ENCODE data around the gene KRT33B. TPM values are rescaled to one million over a fixed set of nuclear protein-coding genes. Genes with fewer than 3 reads are reported as not detected.
A peak's percentile ranks its signal among the peaks of the same experiment; 100 is the strongest.

Gene KRT33B
- total RNA-seq, 1 donor from 2014 or later = not detected

- FAIRE-seq = no peak
These were observed 37.4 kb downstream of the KRT33B start for GRCh38 chr17:41332239-41332638.

GRCh38 chr17:41331606-41332005, 38.0 kb downstream of the KRT33B start:
- no peak for TF ChIP-seq EZH2 (IDR thresholded peaks at IDR 0.05; ENCODE audit: insufficient read depth, low read length)
- no peak for TF ChIP-seq CTCF (IDR thresholded peaks at IDR 0.05; ENCODE audit: insufficient read depth, low read depth, low read length)
- Histone ChIP-seq H3K36me3 (ENCODE audit: insufficient read depth, low read length) (no peaks in the 10 kb centered on the region), H3K4me3 (ENCODE audit: insufficient read depth, low read depth, low read length) (no peak overlapping the region), H2AFZ (ENCODE audit: low read depth, low read length) (no peak overlapping the region), H3K27me3 (ENCODE audit: insufficient read depth, low read length) (no peaks in the 10 kb centered on the region), H3K27ac (ENCODE audit: low read depth, low read length) (no peak overlapping the region), H3K79me2 (ENCODE audit: insufficient read depth, low read length) (no peaks in the 10 kb centered on the region), H3K4me2 (ENCODE audit: low read length) (no peak overlapping the region), H4K20me1 (ENCODE audit: insufficient read depth, low read length) (no peaks in the 10 kb centered on the region), H3K9ac (ENCODE audit: low read length) (no peak overlapping the region), H3K4me1 (ENCODE audit: insufficient read depth, low read length) (no peaks in the 10 kb centered on the region), H3K9me3 (ENCODE audit: insufficient read depth, low read depth, low read length) (no peaks in the 10 kb centered on the region)
- H3K27ac Mint-ChIP-seq (ENCODE audit: unreplicated experiment) = no peak overlapping the region
- H3K36me3 Mint-ChIP-seq (ENCODE audit: low read depth, unreplicated experiment) = peaks cover 2% of the 10 kb centered on the region
- FAIRE-seq = no peak
- H3K9me3 Mint-ChIP-seq (ENCODE audit: unreplicated experiment) = no peaks in the 10 kb centered on the region
- H3K27me3 Mint-ChIP-seq (ENCODE audit: low read depth, unreplicated experiment) = peaks cover 20% of the 10 kb centered on the region
- no peak for DNase-seq (ENCODE audit: low read depth)
- no peak overlapping the region for H3K4me3 Mint-ChIP-seq (ENCODE audit: unreplicated experiment)
- H3K4me1 Mint-ChIP-seq (ENCODE audit: low read depth, unreplicated experiment) = no peaks in the 10 kb centered on the region

More at GRCh38 chr17:41332239-41332638, 37.4 kb downstream of the KRT33B start:
- Histone ChIP-seq H3K36me3 (ENCODE audit: insufficient read depth, low read length) (no peaks in the 10 kb centered on the region), H3K27ac (ENCODE audit: low read depth, low read length) (no peak overlapping the region), H3K27me3 (ENCODE audit: insufficient read depth, low read length) (no peaks in the 10 kb centered on the region), H3K4me1 (ENCODE audit: insufficient read depth, low read length) (no peaks in the 10 kb centered on the region), H3K9me3 (ENCODE audit: insufficient read depth, low read depth, low read length) (no peaks in the 10 kb centered on the region), H3K9ac (ENCODE audit: low read length) (no peak overlapping the region), H2AFZ (ENCODE audit: low read depth, low read length) (no peak overlapping the region), H3K4me2 (ENCODE audit: low read length) (no peak overlapping the region), H3K4me3 (ENCODE audit: insufficient read depth, low read depth, low read length) (no peak overlapping the region), H4K20me1 (ENCODE audit: insufficient read depth, low read length) (no peaks in the 10 kb centered on the region), H3K79me2 (ENCODE audit: insufficient read depth, low read length) (no peaks in the 10 kb centered on the region)
- H3K27me3 Mint-ChIP-seq (ENCODE audit: low read depth, unreplicated experiment) = peaks cover 20% of the 10 kb centered on the region
- no peaks in the 10 kb centered on the region for H3K4me1 Mint-ChIP-seq (ENCODE audit: low read depth, unreplicated experiment)
- H3K4me3 Mint-ChIP-seq (ENCODE audit: unreplicated experiment) = no peak overlapping the region
- TF ChIP-seq CTCF (IDR thresholded peaks at IDR 0.05; ENCODE audit: insufficient read depth, low read depth, low read length) = no peak
- no peak for TF ChIP-seq EZH2 (IDR thresholded peaks at IDR 0.05; ENCODE audit: insufficient read depth, low read length)
- no peaks in the 10 kb centered on the region for H3K9me3 Mint-ChIP-seq (ENCODE audit: unreplicated experiment)
- no peak overlapping the region for H3K27ac Mint-ChIP-seq (ENCODE audit: unreplicated experiment)
- DNase-seq (ENCODE audit: low read depth) = no peak
- H3K36me3 Mint-ChIP-seq (ENCODE audit: low read depth, unreplicated experiment) = peaks cover 2% of the 10 kb centered on the region

- H3K27me3 ChIP-seq (ENCODE audit: insufficient read depth, low read length) = no peaks in the 10 kb centered on the region
- Mint-ChIP-seq H3K36me3 (ENCODE audit: low read depth, unreplicated experiment) (peaks cover 2% of the 10 kb centered on the region), H3K4me1 (ENCODE audit: low read depth, unreplicated experiment) (no peaks in the 10 kb centered on the region), H3K4me3 (ENCODE audit: unreplicated experiment) (no peak overlapping the region), H3K9me3 (ENCODE audit: unreplicated experiment) (no peaks in the 10 kb centered on the region), H3K27ac (ENCODE audit: unreplicated experiment) (no peak overlapping the region), H3K27me3 (ENCODE audit: low read depth, unreplicated experiment) (peaks cover 13% of the 10 kb centered on the region)
- FAIRE-seq (no peak), DNase-seq (ENCODE audit: low read depth) (peak; percentile 23)
- no peak overlapping the region for H3K4me3 ChIP-seq (ENCODE audit: insufficient read depth, low read depth, low read length)
- H3K4me2 ChIP-seq (ENCODE audit: low read length) = no peak overlapping the region
- H3K9me3 ChIP-seq (ENCODE audit: insufficient read depth, low read depth, low read length) = no peaks in the 10 kb centered on the region
- H3K4me1 ChIP-seq (ENCODE audit: insufficient read depth, low read length) = no peaks in the 10 kb centered on the region
- no peaks in the 10 kb centered on the region for H3K79me2 ChIP-seq (ENCODE audit: insufficient read depth, low read length)
- no peak overlapping the region for H3K9ac ChIP-seq (ENCODE audit: low read length)
- no peaks in the 10 kb centered on the region for H4K20me1 ChIP-seq (ENCODE audit: insufficient read depth, low read length)
- H2AFZ ChIP-seq (ENCODE audit: low read depth, low read length) = peak overlapping the region; percentile 2
- peak; percentile 75 for TF ChIP-seq CTCF (IDR thresholded peaks at IDR 0.05; ENCODE audit: insufficient read depth, low read depth, low read length)
- TF ChIP-seq EZH2 (IDR thresholded peaks at IDR 0.05; ENCODE audit: insufficient read depth, low read length) = no peak
- no peak overlapping the region for H3K27ac ChIP-seq (ENCODE audit: low read depth, low read length)
- H3K36me3 ChIP-seq (ENCODE audit: insufficient read depth, low read length) = no peaks in the 10 kb centered on the region
These were observed 40.2 kb downstream of the KRT33B start for GRCh38 chr17:41329279-41329948.
